Left kidney (tissue), 2 donors: ENCODE results near the gene NRROS. TPM values are rescaled to one million over a fixed set of nuclear protein-coding genes. Genes with fewer than 3 reads are reported as not detected.

Experiments
- DNase-seq: peaks from one replicate; pipeline ENCODE4 v3.0.0-alpha.2; 2013
- polyA plus RNA-seq: library from polyadenylated mRNA; unstranded; fragments of 120-200 nt; gene quantifications from one replicate; pipeline ENCODE4 v1.2.1, GENCODE V29; 2013; ENCODE audit not compliant: insufficient read length

Gene NRROS
- polyA plus RNA-seq, 1 donor, result 2.6 TPM

DNA sequence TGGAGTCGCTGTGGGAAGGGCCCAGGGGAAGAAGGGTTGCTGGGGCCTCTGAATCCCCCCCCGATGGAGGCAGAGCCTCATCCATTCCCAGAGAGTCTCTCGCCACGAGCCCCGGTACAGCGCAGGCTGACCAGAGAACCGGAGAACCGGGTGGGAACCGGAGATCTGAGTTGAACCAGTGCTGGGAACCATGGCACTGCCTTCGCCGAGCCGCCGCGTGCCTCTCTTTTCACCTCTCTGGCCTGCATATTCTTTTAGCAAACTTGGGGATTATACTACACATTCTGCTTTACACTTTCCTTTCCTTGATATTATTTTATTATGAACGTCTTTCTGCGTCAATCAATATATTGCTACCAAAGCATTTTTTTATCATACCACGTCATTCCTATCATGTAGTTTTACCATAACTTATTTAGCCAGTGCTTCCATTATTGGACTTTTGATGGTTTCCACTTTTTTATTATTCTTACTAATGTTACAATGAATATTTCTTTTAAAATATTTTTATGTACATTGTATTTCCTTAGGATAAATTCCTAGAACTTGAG is 7.2 kb downstream of the NRROS start:
- no peak for DNase-seq

- DNase-seq, result no peak
Observed at GRCh38 chr3:196650740-196651311, 11.3 kb downstream of the NRROS start.

GRCh38 chr3:196651819-196652218 is 12.3 kb downstream of the NRROS start:
- no peak for DNase-seq

- no peak for DNase-seq
Observed at GRCh38 chr3:196652961-196653795, 13.7 kb downstream of the NRROS start.

DNA sequence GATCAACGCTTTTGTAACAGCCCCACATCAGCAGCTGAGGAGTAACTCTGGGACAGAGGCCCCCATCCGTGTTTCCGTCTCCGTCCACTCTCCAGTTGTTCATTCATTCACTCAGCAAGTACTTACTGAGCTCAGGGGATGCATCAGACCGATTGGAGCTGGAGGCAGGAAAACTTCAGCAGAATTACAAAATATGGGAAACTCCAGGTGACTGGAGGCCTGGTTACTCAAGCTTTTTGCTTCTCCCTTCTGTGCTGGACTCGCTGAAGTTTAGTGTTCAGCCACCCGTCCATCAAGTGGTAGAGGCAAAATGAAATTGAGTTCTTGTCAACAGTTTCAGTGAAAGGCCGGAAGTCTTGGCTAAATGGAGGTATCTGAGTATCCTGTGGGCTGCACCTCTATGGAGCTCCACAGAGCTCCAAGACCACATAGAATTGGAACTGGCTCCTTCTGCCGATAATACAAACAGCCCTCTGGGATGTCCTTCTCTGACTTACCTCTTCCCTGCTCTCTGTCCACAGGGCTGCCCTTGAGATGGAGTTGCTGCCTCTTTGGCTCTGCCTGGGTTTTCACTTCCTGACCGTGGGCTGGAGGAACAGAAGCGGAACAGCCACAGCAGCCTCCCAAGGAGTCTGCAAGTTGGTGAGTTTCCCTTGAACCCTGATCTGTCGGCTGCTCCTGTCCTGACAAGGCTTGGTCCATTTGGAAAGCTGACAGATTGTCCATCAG is 14.7 kb downstream of the NRROS start:
- no peak for DNase-seq

DNA sequence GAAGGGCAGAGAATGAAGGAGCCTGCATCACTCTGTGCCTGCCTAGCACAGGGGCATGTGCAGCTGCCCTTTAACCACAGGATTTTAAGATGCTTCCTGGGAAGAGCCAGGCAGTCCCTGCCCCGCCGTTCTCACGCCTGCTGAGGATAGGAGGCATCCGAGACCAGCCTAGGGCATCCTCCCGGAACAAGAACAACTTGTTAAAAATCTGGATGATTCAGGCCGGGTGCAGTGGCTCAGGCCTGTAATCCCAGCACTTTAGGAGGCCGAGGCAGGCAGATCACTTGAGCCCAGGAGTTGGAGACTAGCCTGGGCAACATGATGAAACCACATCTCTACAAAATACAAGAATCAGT is 15.2 kb downstream of the NRROS start:
- DNase-seq, result no peak

GRCh38 chr3:196655496-196655895 is 16.0 kb downstream of the NRROS start:
- DNase-seq, result no peak

GRCh38 chr3:196656213-196656612 is 16.7 kb downstream of the NRROS start:
- DNase-seq, result no peak

DNA sequence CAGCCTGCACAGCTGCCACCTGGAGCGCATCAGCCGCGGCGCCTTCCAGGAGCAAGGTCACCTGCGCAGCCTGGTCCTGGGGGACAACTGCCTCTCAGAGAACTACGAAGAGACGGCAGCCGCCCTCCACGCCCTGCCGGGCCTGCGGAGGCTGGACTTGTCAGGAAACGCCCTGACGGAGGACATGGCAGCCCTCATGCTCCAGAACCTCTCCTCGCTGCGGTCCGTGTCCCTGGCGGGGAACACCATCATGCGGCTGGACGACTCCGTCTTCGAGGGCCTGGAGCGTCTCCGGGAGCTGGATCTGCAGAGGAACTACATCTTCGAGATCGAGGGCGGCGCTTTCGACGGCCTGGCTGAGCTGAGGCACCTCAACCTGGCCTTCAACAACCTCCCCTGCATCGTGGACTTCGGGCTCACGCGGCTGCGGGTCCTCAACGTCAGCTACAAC is 20.4 kb downstream of the NRROS start:
- DNase-seq, result no peak

- DNase-seq, result no peak
Observed at GRCh38 chr3:196660381-196661166, 21.1 kb downstream of the NRROS start.

- no peak for DNase-seq
Observed at GRCh38 chr3:196661400-196661799, 21.9 kb downstream of the NRROS start.

DNA sequence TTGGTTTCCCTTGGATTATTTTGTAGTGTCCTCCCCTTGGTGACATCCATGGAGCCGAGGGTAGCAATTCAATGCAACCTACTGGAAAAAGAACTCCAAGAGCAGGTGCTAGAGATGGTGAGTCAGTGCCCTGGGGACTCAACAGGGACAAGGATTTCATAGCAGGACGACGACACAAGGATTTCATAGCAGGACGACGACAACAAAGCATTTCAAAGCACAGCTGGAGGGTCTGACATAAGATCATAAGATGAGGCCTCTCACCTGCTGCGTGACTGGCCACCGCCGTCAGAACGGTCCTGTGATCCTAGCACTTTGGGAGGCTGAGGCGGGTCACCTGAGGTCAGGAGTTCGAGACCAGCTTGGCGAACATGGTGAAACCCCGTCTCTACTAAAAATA is 22.5 kb downstream of the NRROS start:
- DNase-seq, result no peak

GRCh38 chr3:196662711-196663571 is 23.4 kb downstream of the NRROS start:
- no peak for DNase-seq

GRCh38 chr3:196666001-196666867 is 26.7 kb downstream of the NRROS start:
- no peak for DNase-seq

GRCh38 chr3:196667056-196667825 is 27.7 kb downstream of the NRROS start:
- DNase-seq, result no peak

DNA sequence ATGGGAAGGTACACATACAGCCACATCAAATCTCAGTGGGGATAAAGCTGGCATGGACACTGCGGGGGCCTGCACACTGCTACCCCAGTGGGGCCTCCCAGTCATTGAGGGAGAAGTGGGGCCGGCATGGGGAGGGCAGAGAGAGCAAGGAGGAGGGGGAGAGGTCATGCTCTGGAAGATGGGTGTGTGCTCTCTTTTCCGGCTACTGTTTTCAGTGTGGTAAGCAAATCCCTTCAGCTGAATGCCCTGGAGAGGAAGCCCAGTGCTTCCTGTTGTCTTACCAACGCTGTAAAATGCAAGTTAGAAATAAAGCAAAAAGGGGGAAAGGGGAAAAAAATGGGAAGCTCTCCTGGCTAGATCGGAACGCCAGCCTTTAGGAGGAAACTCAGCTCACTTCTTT is 30.8 kb downstream of the NRROS start:
- DNase-seq, result no peak

DNA sequence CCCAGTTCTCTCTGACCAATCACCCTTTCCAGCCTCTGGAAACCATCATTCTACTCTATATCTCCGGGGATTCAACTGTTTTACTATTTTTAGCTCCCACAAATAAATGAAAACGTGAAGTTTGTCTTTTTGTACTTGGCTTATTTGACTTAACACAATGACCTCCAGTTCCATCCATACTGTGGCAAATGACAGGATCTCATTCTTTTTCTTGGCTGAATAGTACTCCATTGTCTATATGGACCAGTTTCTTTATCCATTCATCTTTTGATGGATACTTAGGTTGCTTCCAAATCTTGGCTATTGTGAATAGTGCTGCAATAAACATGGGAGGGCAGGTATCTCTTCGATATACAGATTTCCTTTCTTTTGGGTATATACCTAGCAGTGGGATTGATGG is 34.1 kb downstream of the NRROS start:
- no peak for DNase-seq

GRCh38 chr3:196677353-196677752 is 37.9 kb downstream of the NRROS start:
- DNase-seq, result no peak

- DNase-seq, result no peak
Observed at GRCh38 chr3:196677931-196678330, 38.4 kb downstream of the NRROS start.
